Putamen (tissue), 1 donor: Measurements from ENCODE around the gene RABGAP1L.
A peak's percentile ranks its signal among the peaks of the same experiment; 100 is the strongest.
"Not testable (repeated sequence)": the region's sequence is repeated elsewhere in the genome, so short reads cannot be mapped to it uniquely, and the experiment has no call there.

ENCODE experiments used
- DNase-seq: peaks from one replicate; pipeline ENCODE4 v3.0.0-alpha.2; 2016; ENCODE audit warnings: low spot score

The RABGAP1L gene

DNA sequence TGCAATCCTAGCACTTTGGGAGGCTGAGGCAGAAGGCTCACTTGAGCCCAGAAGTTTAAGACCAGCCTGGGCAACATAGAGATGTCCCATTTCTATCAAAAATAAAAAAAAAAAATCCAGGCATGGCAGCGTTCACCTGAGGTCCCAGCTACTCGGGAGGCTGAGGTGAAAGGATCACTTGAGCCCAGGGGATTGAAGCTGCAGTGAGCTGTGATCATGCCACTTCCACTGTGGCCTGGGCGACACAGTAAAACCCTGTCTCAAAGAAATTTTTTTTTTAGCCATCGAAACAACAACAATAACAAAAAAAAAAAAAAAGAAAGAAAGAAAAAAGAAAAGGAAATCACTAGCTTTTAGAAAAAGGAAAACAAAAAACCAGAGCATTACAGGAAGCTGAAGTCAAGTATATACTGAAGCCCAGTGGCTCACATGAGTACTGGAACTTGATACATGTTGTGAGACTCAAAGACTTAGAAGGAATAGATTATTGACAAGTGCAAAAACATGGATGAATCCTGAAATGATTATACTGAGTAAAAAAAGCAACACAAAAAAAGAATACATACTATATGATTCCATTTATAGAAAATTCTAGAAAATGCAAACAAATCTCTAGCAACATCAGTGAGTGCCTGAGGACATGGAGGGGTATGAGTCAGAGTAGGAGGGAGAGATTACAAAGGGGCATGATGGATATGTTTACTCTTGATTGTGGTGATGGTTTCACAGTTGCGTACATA, 6.1 kb upstream of the RABGAP1L start:
- DNase-seq: no peak

- no peak for DNase-seq
Observed at GRCh38 chr1:174153825-174154107, 5.6 kb upstream of the RABGAP1L start.

- no peak for DNase-seq
Observed at GRCh38 chr1:174156437-174156836, 2.9 kb upstream of the RABGAP1L start.

DNA sequence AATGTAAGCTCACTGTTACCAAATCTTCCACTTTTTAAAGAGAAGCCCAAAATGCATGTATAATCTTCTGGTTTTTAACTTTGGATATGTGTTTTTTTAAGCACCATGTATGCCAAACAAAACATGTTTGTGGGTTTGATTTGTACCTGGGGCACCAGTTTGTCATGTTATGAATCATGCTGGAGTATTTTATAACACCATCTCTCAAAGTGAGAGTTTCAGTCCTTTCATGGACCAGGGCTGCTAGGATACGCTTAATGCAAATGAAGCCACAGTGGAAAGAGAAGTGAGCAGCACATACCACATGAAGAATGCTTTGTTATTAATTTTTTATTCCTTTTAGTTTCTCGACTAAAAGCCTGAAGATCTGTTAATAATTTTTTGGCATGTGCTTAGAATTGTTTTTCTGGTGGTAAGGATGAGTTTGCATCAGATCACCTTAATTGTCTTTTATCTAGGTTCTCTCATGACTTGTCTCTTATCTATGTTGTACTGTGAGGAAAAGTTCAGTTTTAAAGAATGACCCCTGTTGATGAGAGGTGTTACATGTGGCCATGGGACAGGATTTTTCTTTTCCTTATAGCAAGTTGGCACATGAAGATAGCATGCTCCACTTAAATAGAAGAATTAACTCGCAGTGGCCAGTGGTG, 2.0 kb upstream of the RABGAP1L start:
- DNase-seq: no peak

- no peak for DNase-seq
Observed at GRCh38 chr1:174158767-174159251, 511 bp upstream of the RABGAP1L start.

GRCh38 chr1:174160109-174160473, 771 bp downstream of the RABGAP1L start:
- peak; percentile 13 for DNase-seq

DNA sequence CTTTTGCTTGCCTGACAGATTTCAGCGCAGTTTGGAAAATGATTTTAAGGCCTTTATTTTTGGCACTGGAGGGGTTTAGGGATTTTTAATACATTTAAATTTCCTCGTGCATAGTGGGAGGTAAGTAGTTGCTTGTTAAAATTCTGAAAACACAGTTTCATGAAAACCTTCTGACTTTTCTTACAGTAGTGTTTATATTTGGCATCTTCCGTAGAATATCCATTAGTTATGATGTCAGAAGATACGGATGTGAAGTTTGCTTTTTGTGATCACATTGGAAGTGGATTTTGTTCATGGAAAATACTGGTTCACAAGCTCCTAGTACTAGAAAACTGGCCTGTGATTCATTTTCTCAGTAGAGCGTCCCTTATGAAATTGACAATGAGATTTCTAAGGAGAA, 1.3 kb downstream of the RABGAP1L start:
- no peak for DNase-seq

- DNase-seq: no peak
Observed at GRCh38 chr1:174161813-174162212, 2.5 kb downstream of the RABGAP1L start.

- DNase-seq: no peak
Observed at GRCh38 chr1:174164826-174165225, 5.5 kb downstream of the RABGAP1L start.

- no peak for DNase-seq
Observed at GRCh38 chr1:174165471-174166137, 6.3 kb downstream of the RABGAP1L start.

DNA sequence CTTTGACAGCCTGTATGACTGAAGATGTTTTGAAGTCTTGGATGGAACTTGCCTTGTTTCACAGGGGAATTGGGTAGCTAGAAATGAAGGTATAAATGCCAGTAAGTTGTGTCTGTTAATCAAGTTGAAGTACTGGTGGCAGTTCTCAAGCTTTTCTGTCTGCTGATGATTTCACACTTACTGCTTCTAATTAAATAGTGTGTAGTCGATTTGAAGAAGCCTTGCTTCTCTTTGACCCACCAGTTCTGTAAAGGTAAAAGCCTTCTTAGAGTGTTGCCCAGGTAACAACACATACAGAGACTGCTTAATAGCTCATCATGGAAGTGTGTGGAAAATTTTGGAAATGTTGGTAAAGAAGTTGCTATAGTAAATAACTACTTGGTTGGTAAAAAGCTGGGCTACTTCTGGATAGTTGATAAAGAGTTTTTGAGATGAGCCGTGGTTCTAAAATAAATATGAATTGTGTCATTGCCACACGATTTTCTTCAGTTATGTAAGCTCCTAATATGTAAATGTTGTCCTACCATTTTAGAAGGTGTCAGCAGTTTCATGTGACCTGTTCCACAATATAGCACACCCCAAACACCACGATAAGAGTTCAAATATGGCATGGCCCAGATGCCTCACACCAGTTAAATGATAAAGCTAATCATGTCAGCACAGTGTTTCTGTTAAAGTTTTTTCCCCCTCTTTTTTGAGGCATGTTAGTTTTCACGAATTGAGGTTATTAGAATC, 7.4 kb downstream of the RABGAP1L start:
- DNase-seq: no peak

DNA sequence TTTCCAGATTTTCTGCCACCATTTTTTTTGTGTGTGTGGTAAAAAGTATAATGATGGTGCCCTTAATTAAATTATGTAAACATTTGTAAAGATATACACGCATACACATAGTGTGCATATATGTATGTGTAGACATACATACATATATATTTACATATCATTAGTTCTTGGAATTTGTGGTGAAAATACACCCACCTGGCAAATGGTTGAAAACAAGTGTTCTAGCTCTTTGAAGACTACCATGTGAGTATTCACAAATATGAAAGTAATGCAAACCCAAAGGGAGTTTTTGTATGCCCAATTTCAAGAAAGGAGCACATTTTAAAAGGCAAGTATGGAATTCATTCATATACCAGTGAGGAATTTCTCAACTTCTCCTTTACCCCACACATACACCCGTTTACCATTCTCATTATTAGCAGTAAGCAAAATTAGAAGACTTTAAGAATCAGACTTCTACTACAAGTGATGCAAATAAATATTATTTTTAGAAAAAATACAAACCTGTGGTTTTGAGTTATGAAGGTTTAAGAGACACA, 8.0 kb downstream of the RABGAP1L start:
- DNase-seq: no peak

DNA sequence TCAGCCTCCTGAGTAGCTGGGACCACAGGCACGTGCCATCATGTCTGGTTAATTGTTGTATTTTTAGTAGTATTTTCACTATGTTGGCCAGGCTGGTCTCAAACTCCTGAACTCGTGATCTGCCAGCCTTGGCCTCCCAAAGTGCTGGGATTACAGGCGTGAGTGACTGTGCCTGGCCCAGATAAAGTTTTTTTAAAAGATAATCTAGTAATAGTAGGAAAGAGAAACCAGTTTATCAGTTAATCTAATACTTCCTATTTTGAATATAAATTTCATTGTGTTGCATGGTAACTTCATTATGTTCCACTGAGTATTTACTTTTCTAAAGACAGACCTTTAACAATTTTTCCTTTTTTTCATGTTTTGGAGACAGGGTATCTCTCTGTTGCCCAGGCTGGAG, 10.0 kb downstream of the RABGAP1L start:
- DNase-seq: no peak

DNA sequence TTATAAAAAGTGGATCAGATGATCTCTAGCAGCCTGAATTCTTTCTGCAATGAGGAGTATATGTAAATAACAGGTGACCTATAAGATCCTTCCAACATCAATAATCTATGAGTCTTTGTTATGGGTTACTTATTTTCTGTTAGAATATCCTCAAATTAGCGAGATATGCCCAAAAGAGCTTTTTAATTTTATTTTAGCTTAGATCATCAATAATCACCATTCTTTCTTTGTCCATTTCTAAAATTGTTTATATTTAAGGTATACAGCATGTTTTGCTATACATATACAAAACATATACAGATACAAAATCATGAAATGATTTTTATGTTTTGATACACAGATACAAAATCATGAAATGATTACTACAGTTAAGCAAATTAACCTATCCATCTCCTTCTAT, 11.8 kb downstream of the RABGAP1L start:
- no peak for DNase-seq

DNA sequence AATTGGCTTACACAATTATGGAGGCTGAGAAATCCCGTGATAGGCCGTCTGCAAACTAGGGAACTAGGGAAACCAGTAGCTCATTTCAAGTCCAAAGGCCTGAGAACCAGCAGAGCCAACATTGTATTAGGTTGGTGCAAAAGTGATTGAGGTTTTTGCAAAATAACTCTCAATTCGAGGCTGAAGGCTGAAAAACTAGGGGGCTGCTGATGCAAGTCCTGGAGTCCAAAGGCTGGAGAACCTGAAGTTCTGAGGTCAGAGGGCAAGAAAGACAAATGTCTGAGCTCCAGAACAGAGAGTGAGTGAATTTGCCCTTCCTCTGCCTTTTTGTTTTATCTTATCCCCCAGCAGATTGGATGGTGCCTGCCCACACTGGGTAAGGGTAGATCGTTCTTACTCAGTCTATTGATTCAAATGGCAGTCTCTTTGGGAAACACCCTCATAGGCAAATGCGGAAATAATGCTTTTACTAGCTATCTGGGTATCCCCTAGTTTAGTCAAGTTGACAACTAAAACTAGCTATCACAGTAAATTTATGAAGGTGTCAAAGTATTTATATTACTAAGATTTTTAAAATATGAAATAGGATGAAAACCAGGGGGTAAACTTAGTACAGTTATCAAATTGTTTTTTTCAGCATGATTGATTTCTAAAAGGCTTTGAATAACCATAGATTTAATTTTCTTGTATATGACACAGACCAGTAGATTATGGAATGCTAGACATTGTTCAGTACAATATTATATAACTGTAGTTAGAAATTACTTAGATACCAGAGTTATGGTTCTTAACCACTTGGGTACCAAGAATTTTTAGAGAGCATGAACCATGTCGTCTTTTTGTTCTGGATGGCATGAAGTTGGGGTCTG, 15.4 kb downstream of the RABGAP1L start:
- DNase-seq: no peak

- not testable (repeated sequence) for DNase-seq
Observed at GRCh38 chr1:174178459-174178858, 19.1 kb downstream of the RABGAP1L start.

GRCh38 chr1:174189428-174190062, 30.2 kb downstream of the RABGAP1L start:
- DNase-seq: no peak

GRCh38 chr1:174190691-174191199, 31.4 kb downstream of the RABGAP1L start:
- no peak for DNase-seq

DNA sequence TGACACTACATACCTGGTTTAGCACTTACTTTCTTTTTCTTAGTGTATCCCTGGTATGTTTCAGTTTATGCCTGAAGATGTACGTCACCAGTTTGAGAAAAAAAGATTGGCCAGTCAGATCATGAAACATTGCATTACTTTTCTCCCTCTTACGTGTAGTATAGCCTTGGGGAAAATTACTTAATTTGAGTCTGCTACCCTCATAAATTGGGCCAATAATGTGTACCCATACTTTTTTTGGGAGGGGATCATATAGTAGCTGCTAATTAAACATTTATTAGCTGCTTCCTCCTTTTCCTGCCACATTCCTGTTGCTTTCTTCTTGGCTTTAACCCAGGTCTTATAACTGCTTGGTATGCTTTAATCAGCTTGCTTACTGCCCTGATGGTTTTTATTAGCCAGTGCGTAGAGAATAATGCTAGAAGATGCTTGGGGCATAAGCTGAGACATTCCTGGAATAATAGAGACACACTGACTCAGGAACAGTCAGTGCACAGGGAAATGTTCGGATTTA, 32.1 kb downstream of the RABGAP1L start:
- DNase-seq: no peak

GRCh38 chr1:174194461-174194860, 35.1 kb downstream of the RABGAP1L start:
- DNase-seq: no peak
